ENCODE data around the gene CRIP3. TPM values are rescaled to one million over a fixed set of nuclear protein-coding genes. Genes with fewer than 3 reads are reported as not detected.

CRIP3 gene
- total RNA-seq, 4 donors from 2014 or later, result 0.82 to 1.4 TPM; not detected in 2

DNA sequence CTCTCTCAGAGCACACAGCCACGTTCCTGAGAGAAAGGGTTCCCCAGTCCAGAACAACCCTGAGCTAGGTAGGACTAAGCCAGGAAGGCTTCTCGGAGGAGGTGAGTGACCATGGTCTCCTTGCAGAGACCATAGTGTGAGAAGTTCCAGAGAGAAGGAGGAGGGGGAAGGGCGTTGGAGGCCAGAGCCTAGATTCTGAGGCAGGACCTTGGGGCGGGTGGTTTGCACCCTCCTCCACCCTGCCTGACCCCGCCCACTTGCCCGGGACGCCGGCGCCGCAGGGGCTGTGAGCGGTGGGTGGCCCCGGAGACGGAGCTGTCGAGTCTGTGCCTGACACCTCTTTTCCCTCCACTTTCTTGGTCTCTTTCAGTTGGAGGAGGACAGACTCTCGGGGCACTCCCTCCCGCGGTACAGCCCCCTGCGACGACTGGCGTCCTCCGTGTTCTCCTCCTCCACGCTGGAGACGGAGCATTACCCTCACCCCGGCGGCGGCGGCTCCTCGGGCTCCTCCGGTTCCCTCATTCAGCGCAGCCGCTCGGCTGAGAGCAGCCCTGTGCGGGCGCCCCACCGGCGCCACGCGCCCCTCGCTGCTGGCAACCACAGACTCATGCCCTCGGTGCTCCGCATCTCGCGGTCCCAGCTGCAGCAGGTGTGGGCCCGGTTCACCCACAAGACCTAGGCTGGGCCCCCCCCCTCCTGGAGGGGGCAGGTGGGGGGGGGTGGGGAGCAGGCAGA, 39.2 kb downstream of the CRIP3 start:
- 5% methylated on average over 38 of the region's 44 CpGs; no CpG with 5 or more reads in 1 of the 2 donors for WGBS, 2 donors (ENCODE audit: low coverage in 1 of 2)
- intact Hi-C loops (cut with DNase I; ENCODE audit: low total_unique reads), result no loop called here
- in situ Hi-C loops (cut with MboI; ENCODE audit: low pct_ligation_motif_present in 1 of 4, low pct_unique_long_range_greater_than_20kb in 1 of 4, low sequenced_read_pairs in 3 of 4), result loop anchor here in 1 of 4 donors (10.0 kb wide), 1 partner anchor 65 kb away; no protein-coding TSS in a partner anchor
- DNase-seq, result peak; percentile 79
- Histone ChIP-seq H3K36me3 (no peaks in the 10 kb centered on the region), H3K27ac (peak overlapping the region; percentile 79 to 88 (median 83)), H3K9me3 (no peaks in the 10 kb centered on the region), H3K27me3 (no peaks in the 10 kb centered on the region), H3K4me1 (peaks cover 29 to 51% (median 43%) of the 10 kb centered on the region in 4 donors), H3K4me3 (peak overlapping the region in 3 of 4 donors; percentile 19 to 51 (median 28))
- TF ChIP-seq POLR2AphosphoS5 (IDR thresholded peaks at IDR 0.05) (peak in 2 of 3 donors; percentile 36 to 48), POLR2A (IDR thresholded peaks at IDR 0.05) (peak; percentile 43), EP300 (IDR thresholded peaks at IDR 0.05; ENCODE audit: low read depth) (no peak)
- TF ChIP-seq, protein P1, sequence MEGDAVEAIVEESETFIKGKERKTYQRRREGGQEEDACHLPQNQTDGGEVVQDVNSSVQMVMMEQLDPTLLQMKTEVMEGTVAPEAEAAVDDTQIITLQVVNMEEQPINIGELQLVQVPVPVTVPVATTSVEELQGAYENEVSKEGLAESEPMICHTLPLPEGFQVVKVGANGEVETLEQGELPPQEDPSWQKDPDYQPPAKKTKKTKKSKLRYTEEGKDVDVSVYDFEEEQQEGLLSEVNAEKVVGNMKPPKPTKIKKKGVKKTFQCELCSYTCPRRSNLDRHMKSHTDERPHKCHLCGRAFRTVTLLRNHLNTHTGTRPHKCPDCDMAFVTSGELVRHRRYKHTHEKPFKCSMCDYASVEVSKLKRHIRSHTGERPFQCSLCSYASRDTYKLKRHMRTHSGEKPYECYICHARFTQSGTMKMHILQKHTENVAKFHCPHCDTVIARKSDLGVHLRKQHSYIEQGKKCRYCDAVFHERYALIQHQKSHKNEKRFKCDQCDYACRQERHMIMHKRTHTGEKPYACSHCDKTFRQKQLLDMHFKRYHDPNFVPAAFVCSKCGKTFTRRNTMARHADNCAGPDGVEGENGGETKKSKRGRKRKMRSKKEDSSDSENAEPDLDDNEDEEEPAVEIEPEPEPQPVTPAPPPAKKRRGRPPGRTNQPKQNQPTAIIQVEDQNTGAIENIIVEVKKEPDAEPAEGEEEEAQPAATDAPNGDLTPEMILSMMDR (IDR thresholded peaks at IDR 0.05), result no peak

- intact Hi-C loops (cut with DNase I; ENCODE audit: low total_unique reads) (no loop called here), in situ Hi-C loops (cut with MboI; ENCODE audit: low pct_ligation_motif_present in 1 of 4, low pct_unique_long_range_greater_than_20kb in 1 of 4, low sequenced_read_pairs in 3 of 4) (loop anchor here in 1 of 4 donors (10.0 kb wide), 1 partner anchor 66 kb away; no protein-coding TSS in a partner anchor)
- no peaks in the 10 kb centered on the region for H3K9me3 ChIP-seq
- DNase-seq, result no peak
- no peaks in the 10 kb centered on the region for H3K36me3 ChIP-seq
- no peak for TF ChIP-seq POLR2A (IDR thresholded peaks at IDR 0.05)
- 70% methylated on average over 10 of the region's 10 CpGs; no CpG with 5 or more reads in 1 of the 2 donors for WGBS, 2 donors (ENCODE audit: low coverage in 1 of 2)
- H3K4me1 ChIP-seq, result peaks cover 29 to 45% (median 40%) of the 10 kb centered on the region in 4 donors
- peak overlapping the region in 1 of 4 donors; percentile 51 for H3K4me3 ChIP-seq
- peak overlapping the region; percentile 79 to 88 (median 83) for H3K27ac ChIP-seq
- no peaks in the 10 kb centered on the region for H3K27me3 ChIP-seq
These were observed 39.8 kb downstream of the CRIP3 start for GRCh38 chr6:43268782-43269272.

- WGBS, 2 donors (ENCODE audit: low coverage in 1 of 2), result 65% methylated on average over 3 of the region's 3 CpGs; no CpG with 5 or more reads in 1 of the 2 donors
- no peak overlapping the region for H3K4me3 ChIP-seq
- TF ChIP-seq EP300 (IDR thresholded peaks at IDR 0.05; ENCODE audit: low read depth) (no peak), POLR2AphosphoS5 (IDR thresholded peaks at IDR 0.05) (no peak), POLR2A (IDR thresholded peaks at IDR 0.05) (no peak)
- TF ChIP-seq, protein P1 (IDR thresholded peaks at IDR 0.05), result no peak
- no peaks in the 10 kb centered on the region for H3K36me3 ChIP-seq
- no peak for DNase-seq
- peaks cover 29 to 45% (median 40%) of the 10 kb centered on the region in 4 donors for H3K4me1 ChIP-seq
- H3K9me3 ChIP-seq, result no peaks in the 10 kb centered on the region
- intact Hi-C loops (cut with DNase I; ENCODE audit: low total_unique reads) (no loop called here), in situ Hi-C loops (cut with MboI; ENCODE audit: low pct_ligation_motif_present in 1 of 4, low pct_unique_long_range_greater_than_20kb in 1 of 4, low sequenced_read_pairs in 3 of 4) (loop anchor here in 1 of 4 donors (10.0 kb wide), 1 partner anchor 66 kb away; no protein-coding TSS in a partner anchor)
- H3K27ac ChIP-seq, result peak overlapping the region; percentile 3 to 88 (median 54)
- H3K27me3 ChIP-seq, result no peaks in the 10 kb centered on the region
These were observed 40.3 kb downstream of the CRIP3 start for GRCh38 chr6:43268355-43268700.

DNA sequence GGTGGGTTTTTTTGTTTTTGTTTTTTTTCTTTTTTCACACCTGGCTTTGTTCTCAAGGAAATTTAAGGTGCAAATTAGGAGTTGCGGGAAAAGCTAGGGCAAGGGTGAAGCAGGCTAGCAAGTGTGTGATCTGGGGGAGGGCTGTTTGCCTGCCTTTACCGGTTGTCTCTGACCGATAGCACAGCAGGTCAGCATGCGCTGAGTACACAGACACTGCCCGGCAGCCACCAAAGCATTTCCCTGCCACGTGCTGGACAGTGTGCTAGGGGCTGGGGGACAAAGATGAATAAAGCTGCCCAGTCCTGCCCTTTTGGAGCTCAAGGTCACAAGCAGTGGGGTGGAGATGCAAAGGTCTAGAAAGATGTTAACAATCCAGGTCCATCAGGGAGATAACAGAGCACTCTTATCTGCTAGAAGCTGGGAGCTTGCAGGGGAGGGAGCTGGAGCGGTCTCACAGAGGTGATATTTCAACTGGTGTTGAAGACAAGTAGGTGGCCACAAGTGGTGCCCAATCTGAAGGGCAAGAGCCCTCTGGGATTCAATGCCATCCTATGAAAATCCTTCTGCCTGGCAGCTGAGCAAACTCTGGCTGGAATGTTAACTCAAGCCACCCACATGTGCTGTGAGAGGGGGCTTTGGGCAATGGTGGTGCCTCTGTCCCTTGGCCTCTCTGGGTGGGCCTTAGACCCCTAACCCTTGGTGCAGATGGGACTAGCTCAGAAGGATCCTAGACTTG, 40.8 kb downstream of the CRIP3 start:
- no peaks in the 10 kb centered on the region for H3K36me3 ChIP-seq
- H3K27me3 ChIP-seq, result no peaks in the 10 kb centered on the region
- 54 to 70% methylated on average over 4 to 7 of the region's 7 CpGs for WGBS, 2 donors (ENCODE audit: low coverage in 1 of 2)
- DNase-seq, result peak; percentile 51
- intact Hi-C loops (cut with DNase I; ENCODE audit: low total_unique reads) (no loop called here), in situ Hi-C loops (cut with MboI; ENCODE audit: low pct_ligation_motif_present in 1 of 4, low pct_unique_long_range_greater_than_20kb in 1 of 4, low sequenced_read_pairs in 3 of 4) (loop anchor here in 1 of 4 donors (10.0 kb wide), 1 partner anchor 67 kb away; no protein-coding TSS in a partner anchor)
- peak overlapping the region; percentile 3 to 88 (median 54) for H3K27ac ChIP-seq
- H3K9me3 ChIP-seq, result no peaks in the 10 kb centered on the region
- TF ChIP-seq, protein P1 (IDR thresholded peaks at IDR 0.05), result no peak
- TF ChIP-seq POLR2A (IDR thresholded peaks at IDR 0.05) (no peak), POLR2AphosphoS5 (IDR thresholded peaks at IDR 0.05) (no peak), EP300 (IDR thresholded peaks at IDR 0.05; ENCODE audit: low read depth) (no peak)
- no peak overlapping the region for H3K4me3 ChIP-seq
- peaks cover 29 to 45% (median 40%) of the 10 kb centered on the region in 4 donors for H3K4me1 ChIP-seq
